ENCODE measurements around the gene YOD1.

GRCh38 chr1:207010726-207011125 lies 40.3 kb downstream of the YOD1 start:
- TF ChIP-seq CTCF (conservative IDR thresholded peaks at IDR 0.05; ENCODE audit: low read depth, low read length), result no peak
- no peak for TF ChIP-seq EZH2 (IDR thresholded peaks at IDR 0.05; ENCODE audit: low read length, unreplicated experiment)

Measured in PC-3 (cell line).